22Rv1 (cell line): ENCODE measurements around the gene OR56B1.

ENCODE experiments used
- CTCF ChIP-seq: fragments of 450-650 bp; IDR thresholded peaks from 2 replicates; pipeline ENCODE4 v1.5.1; 2017; ENCODE audit warnings: mild to moderate bottlenecking
- ZFX ChIP-seq: fragments of 450-650 bp; IDR thresholded peaks from 2 replicates; pipeline ENCODE4 v1.6.1; 2017; ENCODE audit warnings: antibody characterized with exemption, borderline replicate concordance

GRCh38 chr11:5736396-5736795, at the start of gene OR56B1:
- no peak for TF ChIP-seq CTCF
- TF ChIP-seq ZFX = no peak
